NB4 (cell line): ENCODE data around the gene POFUT2.
A peak's percentile ranks its signal among the peaks of the same experiment; 100 is the strongest.

Source experiments
- DNase-seq: peaks from one replicate; pipeline ENCODE4 v3.0.0; 2010; ENCODE audit warnings: low read depth
- H3K4me3 ChIP-seq: one replicate; pipeline ENCODE4 v1.5.1; 2011; ENCODE audit warnings: mild to moderate bottlenecking, low read depth, low read length, moderate library complexity
- MYC ChIP-seq: IDR thresholded peaks from 2 replicates; pipeline ENCODE4 v1.6.1; 2011; ENCODE audit warnings: low read depth, low read length
- POLR2A ChIP-seq: IDR thresholded peaks from 2 replicates; pipeline ENCODE4 v1.6.1; 2011; ENCODE audit warnings: mild to moderate bottlenecking; ENCODE audit not compliant: insufficient read length; ENCODE audit errors: extremely low read depth
- TF ChIP-seq, protein P1 (sequence below): IDR thresholded peaks from one replicate; pipeline ENCODE4 v1.5.1; 2012; ENCODE audit warnings: low read depth, low read length
- TF ChIP-seq, protein P2 (sequence below): IDR thresholded peaks from 2 replicates; pipeline ENCODE4 v1.6.1; 2011; ENCODE audit warnings: low read depth, low read length

Gene POFUT2

DNA sequence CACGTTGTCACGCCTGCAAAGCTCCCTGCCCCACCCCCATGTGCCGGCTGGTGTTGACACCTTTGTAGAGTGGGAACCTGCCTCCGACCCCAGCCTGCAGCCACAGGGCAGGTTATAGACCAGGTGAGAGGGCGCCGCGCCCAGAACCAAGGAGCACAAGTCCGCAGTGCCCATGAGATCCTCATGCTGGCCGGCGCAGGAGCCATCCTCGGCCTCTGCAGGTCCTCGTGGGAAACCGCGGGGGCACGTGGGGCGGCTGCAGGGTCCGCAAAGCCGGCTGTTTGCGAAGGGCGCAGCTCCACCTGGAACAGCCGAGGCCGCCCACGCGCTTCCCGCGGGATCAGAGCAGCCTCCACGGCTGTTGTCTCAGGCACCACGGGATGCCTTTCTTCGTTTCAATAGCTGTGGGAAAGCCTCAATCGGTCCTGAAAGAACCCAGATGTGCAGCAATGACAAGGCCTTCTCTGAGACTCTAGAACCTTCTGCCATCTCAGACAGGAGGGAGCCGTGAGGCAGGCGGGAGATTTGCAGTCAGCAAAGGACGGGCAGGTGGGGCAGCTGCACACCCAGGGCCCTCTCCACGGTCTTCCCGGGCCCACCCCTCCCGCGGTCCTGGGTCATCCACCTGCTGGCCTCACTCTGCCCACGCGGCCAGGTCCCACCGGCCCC lies 29.9 kb downstream of the POFUT2 start:
- TF ChIP-seq POLR2A, result no peak
- no peak for DNase-seq
- no peak overlapping the region for H3K4me3 ChIP-seq

DNA sequence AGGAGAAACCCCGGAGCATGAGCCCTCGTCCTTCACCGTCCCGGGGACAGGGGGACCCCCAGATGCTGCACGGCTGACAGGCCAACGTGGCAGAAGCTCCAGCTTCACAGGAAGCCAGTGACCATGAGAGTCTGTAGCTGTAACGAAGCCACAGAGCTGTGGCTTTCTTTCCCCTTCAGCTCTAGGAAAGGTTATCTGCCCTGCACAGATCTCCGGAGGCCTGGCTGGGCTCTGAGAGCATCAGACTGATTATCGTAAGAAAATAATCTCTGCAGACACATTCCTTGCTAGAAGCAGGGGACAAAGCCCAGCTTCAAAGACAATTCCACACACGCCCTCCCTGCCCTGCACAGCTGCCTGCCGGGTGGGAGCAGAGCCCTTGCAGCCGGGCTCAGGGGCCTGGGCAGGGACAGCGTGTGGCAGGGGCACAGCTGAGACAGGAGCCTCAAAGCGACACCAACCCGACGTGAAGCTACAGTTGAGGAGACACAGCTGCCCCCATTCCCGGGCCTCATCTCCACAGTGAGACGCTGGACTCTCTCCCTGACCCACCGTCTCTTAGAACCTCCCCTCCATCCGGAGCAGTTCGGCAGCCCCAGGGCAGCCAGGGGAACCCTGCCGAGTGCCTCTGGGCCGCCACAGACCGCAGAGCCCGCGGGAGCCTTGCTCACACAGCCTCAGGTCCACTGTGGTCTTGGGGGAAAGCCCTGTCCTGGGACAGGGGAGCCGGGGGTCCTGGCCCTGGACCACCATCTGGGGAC lies 30.6 kb downstream of the POFUT2 start:
- DNase-seq, result peak; percentile 74
- TF ChIP-seq MYC (0 out of 2 replicates have a peak, but pooled peaks have one; percentile 5), POLR2A (no peak)
- TF ChIP-seq, protein P1, sequence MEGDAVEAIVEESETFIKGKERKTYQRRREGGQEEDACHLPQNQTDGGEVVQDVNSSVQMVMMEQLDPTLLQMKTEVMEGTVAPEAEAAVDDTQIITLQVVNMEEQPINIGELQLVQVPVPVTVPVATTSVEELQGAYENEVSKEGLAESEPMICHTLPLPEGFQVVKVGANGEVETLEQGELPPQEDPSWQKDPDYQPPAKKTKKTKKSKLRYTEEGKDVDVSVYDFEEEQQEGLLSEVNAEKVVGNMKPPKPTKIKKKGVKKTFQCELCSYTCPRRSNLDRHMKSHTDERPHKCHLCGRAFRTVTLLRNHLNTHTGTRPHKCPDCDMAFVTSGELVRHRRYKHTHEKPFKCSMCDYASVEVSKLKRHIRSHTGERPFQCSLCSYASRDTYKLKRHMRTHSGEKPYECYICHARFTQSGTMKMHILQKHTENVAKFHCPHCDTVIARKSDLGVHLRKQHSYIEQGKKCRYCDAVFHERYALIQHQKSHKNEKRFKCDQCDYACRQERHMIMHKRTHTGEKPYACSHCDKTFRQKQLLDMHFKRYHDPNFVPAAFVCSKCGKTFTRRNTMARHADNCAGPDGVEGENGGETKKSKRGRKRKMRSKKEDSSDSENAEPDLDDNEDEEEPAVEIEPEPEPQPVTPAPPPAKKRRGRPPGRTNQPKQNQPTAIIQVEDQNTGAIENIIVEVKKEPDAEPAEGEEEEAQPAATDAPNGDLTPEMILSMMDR, result no peak
- no peak overlapping the region for H3K4me3 ChIP-seq

DNA sequence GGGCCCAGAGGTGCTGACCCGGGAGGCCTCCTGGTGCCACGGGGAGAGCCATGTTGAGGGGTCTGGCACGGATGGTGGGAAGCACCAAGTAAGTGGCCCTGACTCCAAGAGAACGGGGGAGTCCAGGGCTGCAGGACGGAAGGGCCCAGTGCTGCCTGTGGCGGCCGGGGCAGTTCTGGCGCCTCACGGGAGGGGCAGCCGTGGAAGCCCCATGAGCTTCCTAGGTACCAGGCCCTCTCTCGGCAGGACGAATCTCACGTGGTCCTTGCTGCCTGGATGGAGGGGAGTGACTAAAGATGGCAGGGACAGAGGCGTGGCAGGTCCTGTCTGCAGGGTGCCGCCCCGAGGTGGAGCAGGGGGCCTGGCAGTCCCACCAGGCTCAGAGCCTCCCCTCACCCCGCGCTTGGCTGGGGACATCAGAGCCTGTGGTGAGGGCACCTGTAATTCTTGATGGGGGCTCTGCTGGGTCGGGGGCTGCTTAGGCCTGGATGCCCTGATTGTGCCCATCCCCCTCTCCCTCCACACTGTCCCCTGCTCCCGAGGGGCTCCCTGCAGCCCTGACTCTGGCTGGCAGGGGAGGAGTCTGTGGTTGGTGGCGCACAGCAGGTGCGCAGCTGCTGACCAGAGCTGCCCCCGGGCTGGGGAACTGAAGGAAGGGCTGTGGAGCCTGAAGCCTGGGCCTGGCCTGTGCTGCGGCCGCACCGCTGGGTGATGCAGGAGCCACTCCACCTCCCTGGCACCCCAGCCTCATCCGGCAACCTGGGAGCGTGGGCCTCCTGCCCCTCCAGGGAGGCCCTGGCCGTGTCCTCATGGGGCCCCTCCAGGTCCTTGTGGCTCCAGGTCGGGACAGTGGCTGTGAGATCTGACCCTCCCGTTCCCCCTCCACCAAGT lies 31.4 kb downstream of the POFUT2 start:
- no peak overlapping the region for H3K4me3 ChIP-seq
- TF ChIP-seq MYC, result peak; percentile 11; the same call in 1 of the 2 replicates
- TF ChIP-seq, protein P2, sequence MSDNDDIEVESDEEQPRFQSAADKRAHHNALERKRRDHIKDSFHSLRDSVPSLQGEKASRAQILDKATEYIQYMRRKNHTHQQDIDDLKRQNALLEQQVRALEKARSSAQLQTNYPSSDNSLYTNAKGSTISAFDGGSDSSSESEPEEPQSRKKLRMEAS, result 0 out of 2 replicates have a peak, but pooled peaks have one; percentile 13
- TF ChIP-seq POLR2A, result no peak
- TF ChIP-seq, protein P1, result no peak
- peak; percentile 72 for DNase-seq

DNA sequence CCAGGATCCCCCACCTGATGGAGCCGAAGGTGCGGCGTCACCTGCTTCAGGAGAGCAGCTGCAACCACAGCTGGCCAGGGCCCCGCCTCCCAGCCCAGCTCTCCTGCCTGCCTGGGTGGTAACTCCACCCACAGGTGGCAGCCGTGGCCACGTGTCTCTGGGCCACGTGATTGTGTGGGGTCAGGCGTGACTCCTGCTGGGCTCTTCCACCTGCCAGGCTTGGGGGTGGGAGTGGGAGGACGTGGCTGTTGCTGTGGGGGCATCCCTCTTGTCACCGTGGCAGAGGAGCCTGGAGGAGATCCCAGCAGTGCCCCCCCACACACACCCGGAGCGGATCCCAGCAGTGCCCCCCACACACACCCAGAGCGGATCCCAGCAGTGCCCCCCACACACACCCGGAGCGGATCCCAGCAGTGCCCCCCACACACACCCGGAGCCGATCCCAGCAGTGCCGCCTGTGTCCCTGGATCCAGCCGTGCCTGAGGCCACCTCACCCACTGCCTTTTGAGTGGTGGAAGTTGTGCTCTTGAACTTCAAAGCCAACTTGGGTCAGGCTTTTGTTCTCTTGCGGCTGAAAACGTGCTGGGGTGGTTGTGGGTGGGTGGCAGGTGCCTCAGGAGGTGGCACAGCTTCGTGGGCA lies 32.2 kb downstream of the POFUT2 start:
- peak; percentile 12 for DNase-seq
- H3K4me3 ChIP-seq, result no peak overlapping the region

DNA sequence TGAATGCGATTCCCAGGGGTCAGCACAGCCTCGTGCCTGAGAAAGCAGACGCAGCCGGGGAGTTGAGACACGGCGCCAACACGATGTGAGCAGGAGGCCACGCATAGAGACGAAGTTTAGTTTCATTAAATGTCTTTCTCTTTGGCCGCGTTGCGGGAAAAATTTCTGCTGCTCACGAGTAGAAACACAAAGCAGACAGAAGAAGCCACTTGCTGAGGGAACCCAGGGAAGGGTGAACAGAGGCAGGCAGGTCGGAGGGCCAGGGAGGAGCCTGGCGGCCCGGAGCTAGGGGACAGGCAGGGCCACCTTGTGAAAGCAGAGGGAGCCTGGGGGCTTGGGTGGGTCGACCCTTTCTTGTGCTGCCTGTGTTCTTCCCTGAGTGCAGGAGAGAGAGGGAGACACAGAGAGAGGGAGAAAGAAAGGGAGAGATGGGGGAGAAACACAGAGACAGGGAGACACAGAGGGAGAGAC lies 33.2 kb downstream of the POFUT2 start:
- no peak for DNase-seq
- no peak for TF ChIP-seq POLR2A
- TF ChIP-seq, protein P2, result no peak
- TF ChIP-seq MYC, result no peak
- TF ChIP-seq, protein P1, result no peak
- no peak overlapping the region for H3K4me3 ChIP-seq

More for the DNA sequence above, 32.2 kb downstream of the POFUT2 start:
- TF ChIP-seq POLR2A, result no peak
- TF ChIP-seq, protein P1, result no peak
- TF ChIP-seq MYC, result no peak
- TF ChIP-seq, protein P2, result peak; percentile 77
